SK-N-SH (cell line): ENCODE results near the gene OSBPL6. TPM values are rescaled to one million over a fixed set of nuclear protein-coding genes. Genes with fewer than 3 reads are reported as not detected.

Source experiments
- CTCF ChIA-PET: fragments of 300-600, 350-600 bp; formaldehyde crosslinking; extraction: SDS; loops from one replicate; lab custom pipeline; 2021; lab: Yijun Ruan, JAX
- POLR2A ChIA-PET: fragments of 350-600 bp; sonication (Branson Sonifier 250); formaldehyde crosslinking; extraction: SDS; loops from one replicate; lab custom pipeline; 2020; ENCODE audit warnings: antibody characterized with exemption, inconsistent platforms; lab: Yijun Ruan, JAX
- DNase-seq: peaks from one replicate; pipeline ENCODE4 v3.0.0; 2012
- H2AFZ ChIP-seq: fragments of 200-600 bp; sonication (generic); 2 replicates; pipeline ENCODE4 v1.8.1; 2016; ENCODE audit warnings: antibody characterized with exemption, mild to moderate bottlenecking, low read depth
- H3F3A ChIP-seq: fragments of 200-600 bp; sonication (generic); replicated peaks from 2 replicates; pipeline ENCODE3; 2016; ENCODE audit warnings: antibody characterized with exemption, mild to moderate bottlenecking; ENCODE audit not compliant: insufficient read depth
- H3K27ac ChIP-seq, 2 experiments: fragments of 200-500 bp in 1 of 2; fragments of 200-600 bp in 1 of 2; sonication (Bioruptor generic) in 1 of 2; sonication (generic), shearing (Covaris generic) in 1 of 2; 2 replicates each; pipeline versions ENCODE4 v1.5.1 to v1.6.1; 2014 to 2016; ENCODE audit warnings: low read depth in 2 of 2, inconsistent platforms in 1 of 2, low read length in 1 of 2, mild to moderate bottlenecking in 1 of 2, mixed read lengths in 1 of 2
- H3K27me3 ChIP-seq: fragments of 200-600 bp; sonication (generic), shearing (Covaris generic); 2 replicates; pipeline ENCODE4 v1.6.1; 2016; ENCODE audit warnings: mixed run types; ENCODE audit not compliant: insufficient read depth
- H3K36me3 ChIP-seq, 2 experiments: fragments of 200-500 bp in 1 of 2; fragments of 200-600 bp in 1 of 2; sonication (Bioruptor generic) in 1 of 2; sonication (generic) in 1 of 2; replicated peaks in 1 of 2; 2 replicates each; pipeline versions ENCODE3 to v1.5.1; 2014 to 2016; ENCODE audit warnings: low read length in 1 of 2, mild to moderate bottlenecking in 1 of 2; ENCODE audit not compliant: insufficient read depth in 2 of 2, control insufficient read depth in 1 of 2
- H3K4me1 ChIP-seq, 2 experiments: fragments of 200-500 bp in 1 of 2; fragments of 200-600 bp in 1 of 2; sonication (Bioruptor generic) in 1 of 2; sonication (generic), shearing (Covaris generic) in 1 of 2; 2 replicates each; pipeline versions ENCODE4 v1.5.1 to v1.6.1; 2014 to 2016; ENCODE audit warnings: low read depth in 1 of 2, low read length in 1 of 2, mixed run types in 1 of 2; ENCODE audit not compliant: insufficient read depth in 2 of 2, control insufficient read depth in 1 of 2
- H3K4me2 ChIP-seq: fragments of 200-600 bp; sonication (generic), shearing (Covaris generic); 2 replicates; pipeline ENCODE4 v1.6.1; 2017; ENCODE audit warnings: mixed run types
- H3K4me3 ChIP-seq, 2 experiments: fragments of 200-500 bp in 1 of 2; fragments of 200-600 bp in 1 of 2; sonication (Bioruptor generic) in 1 of 2; sonication (generic), shearing (Covaris generic) in 1 of 2; 2 replicates each; pipeline versions ENCODE4 v1.5.1 to v1.8.1; 2014 to 2016; ENCODE audit warnings: low read depth in 2 of 2, inconsistent platforms in 1 of 2, low read length in 1 of 2, mild to moderate bottlenecking in 1 of 2, mixed read lengths in 1 of 2, moderate library complexity in 1 of 2
- H3K79me2 ChIP-seq: fragments of 200-600 bp; sonication (generic); 2 replicates; pipeline ENCODE4 v1.8.1; 2017; ENCODE audit warnings: mild to moderate bottlenecking; ENCODE audit not compliant: insufficient read depth
- H3K9ac ChIP-seq: fragments of 200-600 bp; sonication (generic); 2 replicates; pipeline ENCODE4 v1.6.1; 2017; ENCODE audit warnings: mixed run types
- H3K9me2 ChIP-seq: fragments of 200-600 bp; sonication (generic); 2 replicates; pipeline ENCODE4 v1.6.1; 2017; ENCODE audit warnings: mixed run types
- H3K9me3 ChIP-seq: fragments of 200-600 bp; sonication (generic); 2 replicates; pipeline ENCODE4 v1.6.1; 2017; ENCODE audit warnings: mixed run types, mild to moderate bottlenecking, moderate library complexity
- H4K20me1 ChIP-seq: fragments of 200-600 bp; sonication (generic); 2 replicates; pipeline ENCODE4 v1.6.1; 2017; ENCODE audit warnings: mild to moderate bottlenecking, mixed run types; ENCODE audit not compliant: insufficient read depth
- CHD2 ChIP-seq: fragments of 150-350 bp; IDR thresholded peaks from 2 replicates; pipeline ENCODE4 v1.6.1; 2018; ENCODE audit warnings: low read length; ENCODE audit not compliant: partially characterized antibody
- EP300 ChIP-seq, 2 experiments: IDR thresholded peaks; 2 replicates each; pipeline versions ENCODE4 v1.4.0 to v1.6.1; 2012; ENCODE audit warnings: borderline replicate concordance in 1 of 2, low read depth in 1 of 2, low read length in 1 of 2
- FOSL2 ChIP-seq: IDR thresholded peaks from 2 replicates; pipeline ENCODE4 v1.4.0; 2012; ENCODE audit warnings: low read depth, mild to moderate bottlenecking, moderate library complexity, borderline replicate concordance
- GATA2 ChIP-seq: sonication (generic); formaldehyde crosslinking; IDR thresholded peaks from 2 replicates; pipeline ENCODE4 v1.5.0; 2020; ENCODE audit warnings: mild to moderate bottlenecking, missing genetic modification reagents
- IRF3 ChIP-seq: fragments of 150-350 bp; IDR thresholded peaks from 2 replicates; pipeline ENCODE4 v1.6.1; 2016; ENCODE audit warnings: mild to moderate bottlenecking, low read depth, low read length
- JUND ChIP-seq: IDR thresholded peaks from 2 replicates; pipeline ENCODE4 v1.4.0; 2012
- MAX ChIP-seq: IDR thresholded peaks from 2 replicates; pipeline ENCODE4 v1.4.0; 2012; ENCODE audit warnings: low read depth
- NFIC ChIP-seq: IDR thresholded peaks from 2 replicates; pipeline ENCODE4 v1.4.0; 2012; ENCODE audit warnings: borderline replicate concordance
- PBX3 ChIP-seq: IDR thresholded peaks from 2 replicates; pipeline ENCODE4; 2012
- POLR2AphosphoS5 ChIP-seq: IDR thresholded peaks from 2 replicates; pipeline ENCODE4 v1.6.1; 2012; ENCODE audit warnings: low read depth, low read length
- RXRA ChIP-seq: IDR thresholded peaks from 2 replicates; pipeline ENCODE4 v1.4.0; 2012; ENCODE audit warnings: low read depth, mild to moderate bottlenecking, borderline replicate concordance
- SMC3 ChIP-seq: IDR thresholded peaks from 2 replicates; pipeline ENCODE4 v1.6.1; 2012; ENCODE audit warnings: low read depth, low read length, improper control_type of control experiment
- TEAD4 ChIP-seq: IDR thresholded peaks from 2 replicates; pipeline ENCODE4 v1.4.0; 2012; ENCODE audit warnings: mild to moderate bottlenecking, borderline replicate concordance; ENCODE audit not compliant: insufficient read depth
- USF1 ChIP-seq: IDR thresholded peaks from 2 replicates; pipeline ENCODE4 v1.4.0; 2012; ENCODE audit warnings: low read depth, borderline replicate concordance
- WGBS: methylation state at CpG from one replicate; pipeline ENCODE4 v1.1.6; 2017; ENCODE audit warnings: low lambda C conversion rate; 5-methylcytosine and 5-hydroxymethylcytosine counted together
- polyA plus RNA-seq, 3 experiments: library from polyadenylated mRNA; depleted of rRNA; stranded (reverse); fragments of >200 nt; gene quantifications; 2 replicates each; pipeline ENCODE4 v1.2.3, GENCODE V29; 2012

Gene OSBPL6
- polyA plus RNA-seq, 1 of the 3 experiments (the other 2 are of a cell fraction): 2.7 TPM

- WGBS: 57% methylated on average over 3 of the region's 3 CpGs
- H2AFZ ChIP-seq: peak overlapping the region; percentile 16
These were observed 11.7 kb downstream of the OSBPL6 start for GRCh38 chr2:178205853-178206521.

GRCh38 chr2:178208336-178208735 is 14.0 kb downstream of the OSBPL6 start:
- POLR2A ChIA-PET: no interaction called here
- WGBS: 95% methylated on average over 1 of the region's 1 CpG

More at GRCh38 chr2:178205853-178206521, 11.7 kb downstream of the OSBPL6 start:
- Histone ChIP-seq H3K9me2 (no peaks in the 10 kb centered on the region), H4K20me1 (no peaks in the 10 kb centered on the region), H3K27me3 (no peaks in the 10 kb centered on the region), H3K36me3 (no peaks in the 10 kb centered on the region), H3K9ac (no peak overlapping the region), H3K4me2 (peak overlapping the region; percentile 17; the same call in 1 of the 2 replicates), H3K27ac (peak overlapping the region in 1 of 2 experiments; percentile 61; a peak in 2 of 4 replicates), H3K4me3 (no peak overlapping the region), H3K9me3 (no peaks in the 10 kb centered on the region), H3F3A (peaks cover 8% of the 10 kb centered on the region), H3K79me2 (peaks cover 6% of the 10 kb centered on the region; the same call in 1 of the 2 replicates), H3K4me1 (peaks cover 4 to 10% of the 10 kb centered on the region in 2 experiments; a peak in 2 of 4 replicates)
- DNase-seq: no peak
- ChIA-PET CTCF (interaction anchor here (1.3 kb wide), 1 partner anchor 21 kb away, joined by 4 read pairs; no protein-coding TSS in a partner anchor), POLR2A (no interaction called here)
- TF ChIP-seq FOSL2 (peak; percentile 56; the same call in 1 of the 2 replicates), JUND (peak; percentile 28; the same call in 1 of the 2 replicates), USF1 (no peak), RXRA (no peak)

More at GRCh38 chr2:178208336-178208735, 14.0 kb downstream of the OSBPL6 start:
- Histone ChIP-seq H3K4me2 (no peak overlapping the region), H3K36me3 (no peaks in the 10 kb centered on the region), H3K4me3 (no peak overlapping the region), H3K9me3 (no peaks in the 10 kb centered on the region), H3K27ac (no peak overlapping the region), H3K79me2 (no peaks in the 10 kb centered on the region), H3K9ac (no peak overlapping the region), H3F3A (peaks cover 4% of the 10 kb centered on the region), H4K20me1 (no peaks in the 10 kb centered on the region), H3K9me2 (no peaks in the 10 kb centered on the region), H3K4me1 (peaks cover 4 to 10% of the 10 kb centered on the region in 2 experiments; a peak in 2 of 4 replicates), H3K27me3 (no peaks in the 10 kb centered on the region), H2AFZ (no peak overlapping the region)
- DNase-seq: no peak
- CTCF ChIA-PET: interaction anchor here (0.8 to 1.9 kb wide), 8 partner anchors 9 to 89 kb away, joined by 3 to 7 read pairs (median 5); no protein-coding TSS in a partner anchor
- no peak for TF ChIP-seq GATA2
- TF ChIP-seq MAX: no peak
- TF ChIP-seq NFIC: no peak
- TF ChIP-seq POLR2AphosphoS5: no peak
- TF ChIP-seq USF1: no peak
- TF ChIP-seq TEAD4: no peak
- TF ChIP-seq CHD2: no peak
- no peak for TF ChIP-seq JUND
- TF ChIP-seq IRF3: no peak
- no peak for TF ChIP-seq PBX3
- no peak for TF ChIP-seq RXRA
- no peak for TF ChIP-seq SMC3
- no peak for TF ChIP-seq EP300 (IDR thresholded peaks at IDR 0.05; ENCODE audit: borderline replicate concordance in 1 of 2, low read depth in 1 of 2, low read length in 1 of 2)
- no peak for TF ChIP-seq FOSL2
